HG03025 (cell line): ENCODE data around the gene RPS13.
"Not testable (repeated sequence)": the region's sequence is repeated elsewhere in the genome, so short reads cannot be mapped to it uniquely, and the experiment has no call there.

ENCODE experiments used
- ATAC-seq: cut with Tn5 transposase; IDR thresholded peaks from one replicate; pipeline ENCODE4 v1.9.1; 2021; ENCODE audit warnings: mild to moderate bottlenecking, moderate library complexity; ENCODE audit not compliant: unreplicated experiment, low FRiP score

The RPS13 gene

GRCh38 chr11:17036666-17037658 is 40.5 kb downstream of the RPS13 start:
- no peak for ATAC-seq

- not testable (repeated sequence) for ATAC-seq
Observed at GRCh38 chr11:17034027-17034426, 43.4 kb downstream of the RPS13 start.

- no peak for ATAC-seq
Observed at GRCh38 chr11:17026487-17027082, 50.9 kb downstream of the RPS13 start.

- no peak for ATAC-seq
Observed at GRCh38 chr11:17024924-17025323, 52.5 kb downstream of the RPS13 start.
